ENCODE measurements around the gene CHRNE. TPM values are rescaled to one million over a fixed set of nuclear protein-coding genes. Genes with fewer than 3 reads are reported as not detected.
A peak's percentile ranks its signal among the peaks of the same experiment; 100 is the strongest.
"Not testable (repeated sequence)": the region's sequence is repeated elsewhere in the genome, so short reads cannot be mapped to it uniquely, and the experiment has no call there.

CHRNE gene
- total RNA-seq, 3 donors from 2014 or later, result 0.24 to 1.3 TPM; not detected in 1

DNA sequence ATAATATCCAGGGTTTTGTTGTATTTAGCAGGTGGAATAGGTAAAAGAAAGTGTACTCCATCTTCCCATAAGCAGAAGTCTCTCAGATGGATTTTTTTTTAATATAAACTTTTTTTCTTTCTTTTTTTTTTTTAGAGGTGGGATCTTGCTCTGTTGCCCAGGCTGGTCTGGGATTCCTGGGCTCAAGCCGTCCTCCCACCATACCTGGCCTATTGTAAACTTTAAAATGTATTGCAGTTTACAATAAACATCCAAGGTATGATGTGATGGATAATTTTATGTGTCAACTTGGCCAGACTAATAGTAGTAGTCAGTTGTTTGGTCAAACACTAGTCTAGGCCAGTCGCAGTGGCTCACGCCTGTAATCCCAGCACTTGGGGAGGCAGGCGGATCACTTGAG is 18.4 kb upstream of the CHRNE start:
- Histone ChIP-seq H3K4me1 (ENCODE audit: low read depth) (no peaks in the 10 kb centered on the region), H3K9me3 (no peaks in the 10 kb centered on the region), H3K36me3 (ENCODE audit: low read depth) (no peaks in the 10 kb centered on the region), H3K4me3 (no peak overlapping the region)
- ATAC-seq, result no peak
- peak in 2 of 3 donors; percentile 7 to 8 for DNase-seq
- TF ChIP-seq CTCF (IDR thresholded peaks at IDR 0.05), result no peak
- intact Hi-C loops (cut with DNase I, micrococcal nuclease), result no loop called here

DNA sequence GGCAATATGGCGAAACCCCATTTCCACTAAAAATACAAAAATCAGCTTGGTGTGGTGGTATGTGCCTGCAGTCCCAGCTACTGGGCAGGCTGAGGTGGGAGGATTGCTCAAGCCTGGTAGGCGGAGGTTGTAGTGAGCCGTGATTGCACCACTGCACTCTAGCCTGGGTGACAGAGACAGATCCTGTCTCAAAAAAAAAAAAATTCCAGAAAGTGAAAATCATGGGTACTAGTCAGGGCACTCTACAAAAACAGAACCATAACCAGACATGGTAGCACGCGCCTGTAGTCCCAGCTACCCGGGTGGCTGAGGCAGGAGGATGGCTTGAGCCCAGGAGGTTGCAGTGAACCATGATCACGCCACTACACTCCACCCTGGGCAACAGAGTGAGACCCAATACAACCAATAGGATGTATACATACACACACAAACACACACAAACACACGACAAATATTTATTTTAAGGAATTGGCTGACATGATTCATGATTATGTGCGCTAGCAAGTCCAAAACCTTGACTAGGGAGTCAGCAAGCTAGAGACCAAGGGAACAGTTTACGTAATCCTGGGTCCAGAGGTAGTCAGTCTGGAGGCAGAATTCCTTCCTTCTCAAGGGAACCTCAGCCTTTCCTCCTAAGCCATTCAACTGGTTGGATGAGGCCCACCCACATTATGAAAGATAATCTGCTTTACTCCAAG is 17.6 kb upstream of the CHRNE start:
- peak; percentile 13 for ATAC-seq
- intact Hi-C loops (cut with DNase I, micrococcal nuclease), result no loop called here
- H3K36me3 ChIP-seq (ENCODE audit: low read depth), result no peaks in the 10 kb centered on the region
- no peak for TF ChIP-seq CTCF (IDR thresholded peaks at IDR 0.05)
- peak in 2 of 3 donors; percentile 14 to 29 for DNase-seq
- H3K4me3 ChIP-seq, result no peak overlapping the region
- no peaks in the 10 kb centered on the region for H3K4me1 ChIP-seq (ENCODE audit: low read depth)
- no peaks in the 10 kb centered on the region for H3K9me3 ChIP-seq

DNA sequence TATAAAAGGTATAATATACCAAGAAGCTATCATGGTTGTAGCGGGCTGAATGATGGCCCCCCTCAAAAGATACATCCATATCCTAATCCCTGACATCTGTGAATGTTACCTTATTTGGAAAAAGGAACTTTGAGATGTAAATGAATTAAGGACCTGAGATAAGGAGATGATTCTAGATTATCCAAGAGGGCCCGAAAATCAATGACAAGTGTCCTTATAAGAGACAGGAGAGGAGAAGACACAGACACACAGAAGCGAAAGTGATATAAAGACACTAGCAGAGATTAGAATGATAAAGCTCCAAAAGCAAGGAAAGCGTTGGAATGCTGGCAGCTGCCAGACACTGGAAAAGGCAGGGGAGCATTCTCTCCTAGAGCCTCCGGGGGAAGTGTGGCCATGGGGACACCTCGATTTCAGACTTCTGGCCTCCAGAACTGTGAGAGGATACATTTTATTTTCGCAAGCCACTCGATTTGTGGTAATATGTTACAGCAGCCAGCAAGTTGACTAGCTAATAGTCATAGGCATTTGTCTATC is 16.7 kb upstream of the CHRNE start:
- Histone ChIP-seq H3K4me1 (ENCODE audit: low read depth) (no peaks in the 10 kb centered on the region), H3K4me3 (no peak overlapping the region), H3K36me3 (ENCODE audit: low read depth) (no peaks in the 10 kb centered on the region), H3K9me3 (no peaks in the 10 kb centered on the region)
- no peak for TF ChIP-seq CTCF (IDR thresholded peaks at IDR 0.05)
- no peak for ATAC-seq
- no peak for DNase-seq
- intact Hi-C loops (cut with DNase I, micrococcal nuclease), result no loop called here

DNA sequence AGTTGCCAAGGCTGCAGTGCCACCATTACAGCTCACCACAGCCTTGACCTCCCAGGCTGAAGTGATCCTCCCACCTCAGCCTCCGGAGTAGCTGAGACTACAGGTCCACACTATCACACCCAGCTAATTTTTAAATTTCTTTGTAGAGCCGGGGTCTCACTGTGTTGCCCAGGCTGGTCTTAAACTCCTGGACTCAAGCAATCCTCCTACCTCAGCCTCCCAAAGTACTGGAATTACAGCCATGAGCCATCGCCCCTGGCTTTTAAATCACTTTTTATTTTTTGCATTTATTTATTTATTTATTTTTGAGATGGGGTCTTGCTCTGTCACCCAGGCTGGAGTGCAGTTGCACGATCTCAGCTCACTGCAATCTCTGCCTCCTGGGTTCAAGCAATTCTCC is 11.7 kb upstream of the CHRNE start:
- H3K36me3 ChIP-seq (ENCODE audit: low read depth); H3K4me3 ChIP-seq; ATAC-seq; intact Hi-C loops (cut with DNase I, micrococcal nuclease); H3K9me3 ChIP-seq; H3K4me1 ChIP-seq (ENCODE audit: low read depth): not testable (repeated sequence)
- peak in 1 of 3 donors; percentile 7 for DNase-seq

DNA sequence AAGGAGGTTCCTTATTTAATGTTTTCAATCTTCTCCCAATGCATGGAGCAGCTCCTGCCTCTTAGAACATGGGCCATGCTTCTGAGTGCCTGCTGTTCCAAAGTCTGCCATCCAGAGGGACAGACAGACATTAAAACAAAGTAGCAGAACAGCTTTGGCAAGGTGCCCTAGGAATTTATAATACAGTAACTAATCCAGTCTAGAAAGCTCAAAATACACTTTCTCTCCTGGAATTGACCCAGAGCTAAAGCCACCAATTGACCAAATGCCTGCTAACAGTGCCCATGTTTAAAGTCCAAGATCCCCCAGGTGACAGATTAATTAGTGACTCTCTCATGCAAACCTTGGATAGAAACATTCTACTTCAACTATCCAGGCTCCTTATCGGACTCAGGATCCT is 11.1 kb upstream of the CHRNE start:
- no peaks in the 10 kb centered on the region for H3K9me3 ChIP-seq
- intact Hi-C loops (cut with DNase I, micrococcal nuclease), result no loop called here
- peak; percentile 36 for ATAC-seq
- no peak overlapping the region for H3K4me3 ChIP-seq
- H3K4me1 ChIP-seq (ENCODE audit: low read depth), result peaks cover 4% of the 10 kb centered on the region
- no peaks in the 10 kb centered on the region for H3K36me3 ChIP-seq (ENCODE audit: low read depth)
- TF ChIP-seq CTCF (IDR thresholded peaks at IDR 0.05), result no peak
- DNase-seq, result peak in 1 of 3 donors; percentile 62

- H3K36me3 ChIP-seq (ENCODE audit: low read depth), result no peaks in the 10 kb centered on the region
- no peak overlapping the region for H3K4me3 ChIP-seq
- DNase-seq, result peak; percentile 90 to 92 (median 90)
- peaks cover 4% of the 10 kb centered on the region for H3K4me1 ChIP-seq (ENCODE audit: low read depth)
- no peaks in the 10 kb centered on the region for H3K9me3 ChIP-seq
- TF ChIP-seq CTCF (IDR thresholded peaks at IDR 0.05), result peak; percentile 66
- intact Hi-C loops (cut with DNase I, micrococcal nuclease), result no loop called here
- peak; percentile 99 for ATAC-seq
These were observed 6.0 kb upstream of the CHRNE start for GRCh38 chr17:4908711-4909496.

Measured in mucosa of descending colon (tissue), 3 donors.